HG02870 (cell line): ENCODE measurements around the gene FBLN2.

Experiments used
- ATAC-seq: cut with Tn5 transposase; IDR thresholded peaks from one replicate; pipeline ENCODE4 v1.9.1; 2021; ENCODE audit warnings: mild to moderate bottlenecking, moderate library complexity; ENCODE audit not compliant: unreplicated experiment

The FBLN2 gene

DNA sequence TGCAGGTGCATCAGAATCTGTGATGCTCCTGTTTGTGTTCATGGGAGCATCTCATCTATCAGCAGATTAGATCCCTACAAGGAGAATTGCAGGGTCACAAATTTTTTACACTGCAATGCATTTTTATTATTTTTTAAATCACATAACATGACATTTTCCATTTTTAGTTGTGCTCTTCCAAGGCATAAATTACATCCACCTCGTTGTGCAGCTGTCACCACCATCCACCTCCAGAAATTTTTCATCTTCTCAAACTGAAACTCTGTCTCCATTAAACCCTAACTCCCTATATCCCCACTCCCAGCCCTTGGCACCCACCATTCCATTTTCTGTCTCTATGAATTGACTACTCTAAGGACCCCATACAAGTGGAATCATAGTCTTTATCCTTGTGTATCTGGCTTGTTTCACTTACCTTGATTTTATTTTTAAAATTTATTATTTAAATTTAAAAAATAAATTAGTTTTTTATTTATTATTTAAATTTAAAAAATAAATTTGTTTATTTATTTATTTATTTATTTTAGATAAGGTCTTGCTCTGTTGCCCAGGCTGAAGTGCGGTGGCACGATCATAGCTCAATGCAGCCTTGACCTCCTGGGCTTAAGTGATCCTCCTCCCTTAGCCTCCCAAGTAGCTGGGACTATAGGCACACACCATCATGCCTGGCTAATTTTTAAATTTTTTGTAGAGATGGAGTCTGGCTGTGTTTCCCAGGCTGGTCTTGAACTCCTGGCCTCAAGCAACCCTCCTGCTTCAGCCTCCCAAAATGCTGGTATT, 47.7 kb downstream of the FBLN2 start:
- no peak for ATAC-seq

DNA sequence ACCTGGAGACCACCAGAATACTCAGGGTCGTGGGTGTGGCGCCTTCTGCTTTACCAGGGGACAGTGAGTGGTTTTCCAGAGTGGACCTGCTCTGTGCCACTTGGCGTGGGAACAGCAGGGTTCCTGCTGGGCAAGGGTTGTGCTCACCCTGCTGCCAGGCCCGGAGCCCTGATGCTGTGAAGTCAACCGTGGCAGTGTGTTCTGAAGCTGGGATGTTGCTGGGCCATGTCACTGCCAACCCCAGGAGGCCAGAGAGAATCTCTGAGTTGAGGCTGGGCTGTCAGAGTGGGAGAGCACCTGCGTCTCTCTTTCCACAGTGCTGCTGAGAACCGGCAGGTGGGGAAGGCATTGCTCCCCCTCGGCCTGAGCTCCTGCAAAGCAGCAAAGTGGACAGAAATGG, 48.7 kb downstream of the FBLN2 start:
- no peak for ATAC-seq

DNA sequence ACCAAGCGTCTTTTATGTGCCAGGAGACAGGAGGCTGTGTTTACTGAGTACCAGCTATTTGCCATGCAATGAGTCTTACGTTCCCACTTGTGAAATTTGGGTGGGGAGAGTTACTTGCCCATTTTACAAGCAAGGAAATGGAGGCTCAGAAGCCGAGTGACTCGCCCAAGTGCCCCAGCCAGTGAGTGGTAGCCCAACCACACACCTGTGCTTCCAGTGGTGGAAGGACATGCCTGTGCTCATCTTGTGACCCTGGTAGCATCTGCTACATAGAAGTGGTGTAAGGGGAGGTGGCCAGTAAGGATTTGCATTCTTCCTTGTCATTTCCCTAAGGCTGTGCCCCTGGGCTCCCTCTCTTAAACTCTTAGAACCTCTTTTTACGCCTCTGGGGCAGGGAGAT, 49.3 kb downstream of the FBLN2 start:
- ATAC-seq = no peak

DNA sequence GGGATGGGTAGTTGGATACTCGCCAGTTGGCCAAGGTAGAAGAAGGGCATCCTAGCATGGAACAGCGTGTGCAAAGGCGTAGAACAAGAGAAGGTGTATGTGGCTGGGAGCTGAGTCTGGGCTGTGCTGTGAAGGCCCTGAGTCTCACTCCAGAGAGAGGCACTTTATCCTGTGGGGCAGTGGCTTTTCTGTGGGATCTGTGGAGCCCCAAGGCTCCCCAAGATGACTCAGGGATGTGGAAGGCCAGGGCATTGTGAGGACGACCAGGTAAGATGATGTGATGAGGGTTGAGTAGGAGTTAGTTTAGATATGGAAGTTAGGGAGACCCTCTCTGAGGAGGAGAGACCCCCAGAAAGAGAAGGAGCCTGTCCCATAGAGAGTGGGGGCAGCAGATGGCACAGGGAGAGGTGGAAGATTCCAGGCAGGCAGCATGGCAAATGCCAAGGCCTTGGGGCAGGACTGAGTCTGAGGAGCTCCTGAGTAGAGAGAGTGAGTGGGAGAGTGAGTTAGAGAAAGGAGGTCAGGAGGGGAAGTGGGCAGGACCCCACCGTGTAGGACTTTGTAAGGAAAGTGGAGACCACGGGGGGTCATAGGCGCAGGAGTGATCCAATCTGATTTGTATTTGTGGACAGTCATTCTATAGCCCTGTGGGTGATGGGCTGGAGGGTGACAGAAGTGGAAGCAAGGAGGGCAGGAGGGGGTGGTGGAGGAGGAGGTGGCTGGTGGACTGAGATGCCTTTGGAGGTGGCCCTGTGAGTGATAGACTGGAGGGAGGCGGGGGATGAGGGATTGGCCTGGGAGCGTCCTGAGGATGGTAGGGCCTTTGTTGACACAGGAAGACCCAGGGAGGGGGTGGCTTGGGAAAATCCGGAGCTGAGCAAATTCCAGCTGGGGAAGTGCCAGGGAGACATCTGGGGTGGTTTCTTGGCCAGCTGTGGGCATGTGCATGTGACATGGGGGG, 50.3 kb downstream of the FBLN2 start:
- no peak for ATAC-seq

DNA sequence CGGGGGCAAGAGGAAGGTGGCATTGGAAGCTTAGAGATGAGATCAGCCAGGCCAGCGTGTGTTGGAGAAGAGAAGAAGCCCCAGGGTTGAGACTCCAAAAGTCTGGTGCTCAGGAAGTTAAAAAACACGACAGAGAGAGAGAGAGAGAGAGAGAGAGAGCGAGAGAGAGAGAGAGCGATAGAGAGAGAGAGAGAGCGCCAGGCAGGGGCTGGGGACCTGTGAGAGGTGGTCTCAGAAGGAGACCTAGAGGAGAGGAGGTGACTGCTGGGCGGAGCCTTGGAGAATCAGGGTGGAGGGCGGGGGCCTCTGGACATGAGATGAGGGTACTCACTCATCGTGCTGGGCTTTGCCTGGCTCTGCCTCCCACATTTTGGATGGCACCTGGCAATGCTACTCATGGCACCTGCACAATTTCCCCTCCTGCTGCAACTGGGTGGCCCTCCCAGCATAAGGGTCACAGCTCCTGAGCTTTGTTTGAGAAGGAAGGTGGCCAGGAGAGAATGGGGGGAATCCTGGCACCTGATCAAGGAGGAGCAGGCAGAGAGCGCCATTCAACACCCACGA, 51.0 kb downstream of the FBLN2 start:
- ATAC-seq = no peak

DNA sequence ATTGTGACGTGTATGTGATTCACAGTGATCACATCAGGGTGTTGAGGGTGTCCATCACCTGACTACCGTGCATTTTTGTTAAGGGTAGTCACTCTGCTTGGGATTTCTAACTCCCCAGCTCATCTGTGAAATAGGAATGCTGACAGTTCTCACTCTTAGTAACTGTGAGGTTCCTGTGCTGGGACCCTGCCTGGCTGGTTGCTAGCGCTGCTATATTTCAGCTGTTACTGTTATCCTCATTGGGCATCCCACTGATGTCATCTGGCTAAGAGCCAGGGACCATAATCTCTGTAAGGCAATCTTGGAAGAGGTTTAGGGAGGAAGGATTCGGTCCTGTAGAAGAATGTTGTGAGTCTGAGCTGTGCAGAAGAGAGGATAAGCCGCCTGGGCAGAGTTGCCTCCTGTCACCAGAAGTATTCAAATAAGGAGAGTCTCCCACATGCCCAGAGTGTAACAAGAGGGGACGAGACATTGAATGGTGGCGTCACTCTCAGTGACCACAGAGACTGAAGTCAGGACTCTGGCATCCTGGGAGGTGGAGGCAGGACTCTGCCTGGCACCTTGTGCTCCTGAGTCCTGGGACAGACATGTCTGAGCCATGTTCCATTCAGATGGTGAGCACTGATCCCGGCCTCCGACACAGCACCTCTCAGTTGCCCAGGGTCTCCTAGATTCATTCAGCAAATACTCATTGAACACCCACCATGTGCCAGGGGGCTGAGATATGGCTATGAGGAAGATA, 52.2 kb downstream of the FBLN2 start:
- ATAC-seq = no peak

DNA sequence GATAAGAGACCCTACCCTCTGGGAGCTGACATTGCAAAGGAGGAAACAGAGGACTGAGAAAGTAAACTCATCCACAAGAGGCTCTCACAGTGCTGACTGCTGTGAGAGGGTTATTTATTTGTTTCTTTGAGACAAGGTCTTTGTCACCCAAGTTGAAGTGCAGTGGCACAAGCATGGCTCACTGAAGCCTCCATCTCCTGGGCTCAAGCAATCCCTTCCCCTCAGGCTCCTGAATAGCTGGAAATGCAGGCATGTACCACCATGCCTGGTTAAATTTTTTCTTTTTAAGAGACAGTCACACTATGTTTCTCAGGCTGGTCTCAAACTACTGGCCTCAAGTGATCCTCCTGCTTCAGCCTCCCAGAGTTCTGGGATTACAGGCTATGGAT, 52.8 kb downstream of the FBLN2 start:
- no peak for ATAC-seq

DNA sequence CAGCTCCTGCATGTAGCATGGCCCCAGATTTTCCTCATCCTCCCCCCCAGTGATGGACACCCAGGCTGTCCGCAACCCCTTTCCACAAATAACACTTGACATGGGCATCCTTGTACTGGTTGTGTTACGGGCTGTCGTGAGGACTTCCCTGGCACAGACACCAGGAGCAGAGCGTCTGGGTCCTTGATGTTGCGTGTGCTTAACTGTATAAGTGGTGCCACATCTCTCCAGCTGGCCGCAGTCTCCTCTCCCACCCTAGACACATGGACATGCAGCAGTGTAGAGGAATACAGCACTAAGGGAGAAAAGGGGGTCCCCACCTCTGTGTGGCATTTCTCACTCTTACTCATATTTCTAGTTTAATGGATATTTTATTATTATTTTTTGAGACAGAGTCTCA, 56.6 kb downstream of the FBLN2 start:
- no peak for ATAC-seq

DNA sequence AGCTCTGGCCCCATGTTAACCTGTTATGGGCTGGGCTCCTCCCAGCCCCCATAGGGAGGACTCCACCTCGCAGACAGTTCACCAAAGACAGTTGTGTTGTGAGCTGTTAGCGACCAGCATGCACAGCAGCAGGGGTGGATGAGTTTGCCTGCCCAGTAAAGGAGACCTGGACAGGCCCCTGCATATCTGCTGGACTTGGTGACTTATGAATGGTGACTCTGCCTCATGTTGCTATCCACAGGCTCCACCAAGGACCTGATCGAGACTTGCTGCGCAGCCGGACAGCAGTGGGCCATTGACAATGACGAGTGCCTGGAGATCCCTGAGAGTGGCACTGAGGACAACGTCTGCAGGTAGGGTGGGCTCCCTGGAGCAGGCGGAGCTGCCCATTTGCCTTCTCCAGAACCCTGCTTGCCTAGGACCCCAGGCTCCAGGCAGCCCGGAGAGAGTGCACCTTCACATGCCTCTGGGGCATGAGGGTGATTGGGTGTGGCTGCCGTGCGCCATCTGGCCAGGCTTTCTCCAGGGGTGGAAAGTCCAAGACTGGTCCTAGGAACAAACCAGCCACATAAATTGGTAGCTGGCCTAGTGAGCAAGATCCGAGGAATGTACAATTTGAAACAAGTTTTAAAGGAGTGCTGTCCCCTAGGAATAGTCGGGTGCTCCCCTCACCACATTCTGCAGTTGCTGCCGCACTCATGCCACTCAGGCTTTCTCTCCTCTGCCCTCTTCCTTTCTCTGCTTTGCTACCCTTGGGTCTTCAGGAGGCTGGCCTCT, 59.1 kb downstream of the FBLN2 start:
- ATAC-seq = no peak

DNA sequence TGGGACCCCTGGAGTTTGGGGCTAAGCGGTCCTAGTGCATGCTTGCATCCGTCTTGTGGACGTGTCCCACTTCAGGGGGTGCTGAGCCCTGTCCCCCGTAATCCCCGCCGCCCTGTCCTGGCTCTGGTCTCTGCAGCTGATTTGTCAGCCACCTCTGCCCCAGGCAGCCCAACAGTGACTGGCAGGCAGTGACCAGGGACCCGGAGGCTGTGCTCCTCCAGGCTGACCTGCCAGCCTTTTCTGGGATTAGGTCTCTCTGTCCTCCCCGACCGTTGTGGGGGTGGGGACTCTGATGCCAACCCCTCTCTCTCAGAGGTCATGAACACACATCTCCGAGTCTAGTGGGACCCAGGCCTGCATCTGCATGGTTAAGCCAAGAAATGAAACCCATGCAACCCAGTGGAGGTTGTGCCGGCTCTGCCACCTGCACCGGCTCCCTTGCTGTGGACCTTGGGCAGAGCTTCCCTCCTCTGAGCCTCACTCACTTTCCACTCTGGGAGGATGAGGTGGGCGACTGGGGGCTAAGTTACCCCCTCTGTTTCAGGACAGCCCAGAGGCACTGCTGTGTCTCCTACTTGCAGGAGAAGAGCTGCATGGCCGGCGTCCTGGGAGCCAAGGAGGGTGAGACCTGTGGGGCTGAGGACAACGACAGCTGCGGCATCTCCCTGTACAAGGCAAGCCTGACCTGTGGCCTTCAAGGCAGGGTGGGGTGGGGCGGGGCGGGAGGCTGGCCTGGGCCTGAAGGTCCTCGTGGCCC, 60.2 kb downstream of the FBLN2 start:
- ATAC-seq = no peak

DNA sequence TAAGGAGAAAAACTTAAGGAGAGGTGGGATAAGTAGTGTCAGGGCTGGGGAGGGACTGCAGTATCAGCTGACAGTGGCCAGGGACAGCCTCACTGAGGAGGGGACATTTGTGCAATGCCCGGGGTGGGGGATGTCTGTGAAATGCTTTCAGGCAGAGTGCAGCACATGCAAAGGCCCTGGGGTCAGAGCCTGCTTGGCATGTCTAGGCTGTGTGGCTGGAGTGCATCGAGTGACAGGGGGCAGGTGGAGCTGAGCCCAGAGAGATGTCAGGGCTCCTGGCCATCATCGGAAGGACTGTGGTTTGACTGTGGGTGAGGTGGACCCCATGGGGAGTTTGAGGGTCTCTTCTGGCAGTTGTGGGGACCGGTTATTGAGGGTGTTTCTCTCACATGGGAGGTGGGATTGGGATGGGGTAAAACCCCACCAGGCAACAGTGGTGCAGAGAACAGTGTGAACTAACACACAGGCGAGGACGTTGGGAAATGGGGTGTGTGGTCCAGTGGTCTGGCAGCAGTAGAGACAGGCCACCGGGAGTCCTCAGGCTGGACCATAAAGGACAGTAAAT, 61.2 kb downstream of the FBLN2 start:
- no peak for ATAC-seq

DNA sequence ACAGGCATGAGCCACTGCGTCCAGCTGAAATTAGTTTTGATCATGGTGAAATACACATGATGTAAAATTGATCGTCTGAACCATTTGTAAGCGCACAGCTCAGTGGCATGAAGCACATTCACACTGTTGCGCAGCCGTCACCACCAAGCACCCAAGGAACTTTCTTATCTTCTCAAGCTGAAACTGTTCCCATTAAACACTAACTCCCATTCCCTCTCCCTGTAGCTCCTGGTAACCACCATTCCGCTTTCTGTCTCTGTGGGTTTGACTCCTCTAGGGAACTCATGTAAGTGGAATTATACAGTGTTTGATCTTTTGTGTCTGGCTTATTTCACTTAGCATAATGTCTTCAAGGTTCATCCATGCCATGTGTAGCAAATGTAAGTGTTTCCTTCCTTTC, 62.3 kb downstream of the FBLN2 start:
- ATAC-seq = no peak

DNA sequence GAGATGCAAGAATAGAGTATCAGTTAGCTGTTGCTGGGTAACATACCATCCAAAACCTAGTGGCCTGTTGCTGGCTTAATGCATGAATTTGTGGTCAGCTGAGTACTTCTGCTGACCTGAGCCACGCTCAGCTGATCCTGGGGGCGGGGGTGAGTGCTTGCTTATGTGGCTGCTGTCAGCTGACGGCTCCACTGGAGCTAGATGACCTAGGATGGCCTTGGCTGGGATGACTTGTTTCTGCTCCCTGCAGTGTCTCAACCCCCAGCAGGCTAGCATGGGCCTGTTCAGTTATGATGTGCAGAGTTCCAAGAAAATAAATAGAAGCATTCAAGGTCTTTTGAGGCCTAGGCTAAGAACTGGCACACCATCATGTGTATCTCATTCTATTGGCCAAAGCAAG, 63.9 kb downstream of the FBLN2 start:
- no peak for ATAC-seq

DNA sequence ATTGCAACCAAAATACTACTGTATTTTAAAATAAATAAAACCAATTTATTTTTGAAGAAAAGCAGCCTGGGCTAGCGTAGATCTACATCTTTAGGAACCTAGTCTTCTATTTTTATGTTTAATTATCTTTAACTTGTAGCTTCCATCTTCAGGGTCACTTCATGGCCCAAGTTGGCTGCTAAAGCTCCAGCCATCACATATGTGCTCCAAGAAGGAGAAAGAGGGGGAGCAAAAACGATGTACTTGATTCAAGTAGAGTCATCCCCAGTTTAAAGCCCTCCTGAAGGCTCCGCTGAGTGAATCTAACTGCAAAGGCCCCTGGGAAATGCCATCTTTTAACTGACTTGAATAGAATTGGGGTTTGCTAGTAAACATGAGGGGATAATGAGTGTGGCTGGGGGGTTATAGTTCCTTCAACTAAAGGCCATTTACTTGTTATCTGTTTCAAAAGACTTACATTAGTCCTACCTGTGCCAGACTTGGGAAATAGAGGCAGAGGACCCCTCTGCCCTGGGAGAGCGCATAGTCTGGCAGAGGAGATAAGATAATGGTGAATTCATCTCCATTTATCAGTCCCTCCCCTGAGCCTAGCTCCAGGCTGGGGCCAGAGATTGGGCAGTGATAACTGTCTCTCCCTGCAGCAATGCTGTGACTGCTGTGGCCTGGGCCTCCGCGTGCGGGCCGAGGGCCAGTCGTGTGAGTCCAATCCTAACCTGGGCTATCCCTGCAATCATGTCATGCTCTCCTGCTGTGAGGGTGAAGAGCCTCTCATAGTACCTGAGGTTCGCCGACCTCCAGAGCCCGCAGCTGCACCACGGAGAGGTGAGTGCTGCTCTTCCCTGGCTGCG, 64.6 kb downstream of the FBLN2 start:
- no peak for ATAC-seq

DNA sequence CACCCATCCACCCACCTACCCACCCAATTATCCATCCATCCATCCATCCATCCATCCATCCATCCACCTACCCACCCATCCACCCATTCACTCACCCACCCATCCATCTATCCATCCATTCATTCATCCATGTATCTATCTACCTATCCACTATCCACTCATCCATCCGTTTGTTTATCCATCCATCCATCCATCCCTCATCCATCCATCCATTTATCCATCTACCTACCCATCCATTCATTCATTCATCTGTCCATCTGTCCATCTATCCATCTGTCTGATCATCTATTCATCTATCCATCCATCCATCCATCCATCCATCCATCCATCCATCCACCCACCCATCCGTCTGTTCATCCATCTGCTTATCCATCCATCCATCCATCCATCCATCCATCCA, 65.7 kb downstream of the FBLN2 start:
- ATAC-seq = no peak

DNA sequence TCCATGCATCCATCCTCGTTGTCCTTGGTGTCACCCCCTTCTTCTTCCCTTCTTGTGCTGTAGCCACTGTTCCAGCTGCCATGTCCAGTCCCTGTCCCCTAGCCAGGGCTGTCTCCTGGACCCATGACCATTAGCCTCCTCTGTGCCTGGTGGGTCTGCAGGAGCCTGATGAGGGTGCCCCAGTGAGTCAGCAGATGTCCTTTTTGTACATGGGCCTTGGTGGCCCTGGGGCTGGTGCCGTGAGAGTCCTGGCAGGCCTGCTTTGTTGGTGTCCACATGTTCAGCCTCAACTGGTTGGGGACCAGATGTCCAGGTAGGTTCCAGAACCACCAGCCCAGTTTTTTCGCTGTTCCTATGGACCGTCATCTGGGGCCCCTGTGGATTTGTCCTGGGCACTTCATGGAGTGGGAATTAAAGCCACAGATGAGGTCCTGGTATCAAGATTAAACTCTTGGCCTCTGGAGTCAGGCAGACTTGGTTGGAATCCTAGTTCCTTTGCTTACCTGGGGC, 66.1 kb downstream of the FBLN2 start:
- no peak for ATAC-seq

DNA sequence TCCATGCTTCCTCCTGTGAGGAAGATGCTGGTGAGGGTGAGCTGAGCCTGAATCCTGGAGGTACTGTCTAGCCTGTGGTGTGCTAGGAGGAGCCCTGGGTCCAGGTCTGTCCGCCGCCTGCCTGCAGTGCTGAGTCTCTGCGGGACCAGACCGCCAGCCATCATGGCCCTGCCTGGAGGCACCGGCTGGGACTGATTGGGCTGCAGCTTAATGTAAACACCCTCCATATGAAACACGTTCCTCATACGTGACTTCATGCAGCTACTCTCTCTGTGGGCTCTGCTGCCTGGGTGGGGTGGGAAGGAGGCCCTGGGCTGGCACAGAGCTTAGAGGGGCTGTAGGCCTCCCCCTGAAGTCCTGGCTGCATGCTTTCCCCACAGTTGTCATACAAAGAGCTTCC, 67.4 kb downstream of the FBLN2 start:
- ATAC-seq = no peak

DNA sequence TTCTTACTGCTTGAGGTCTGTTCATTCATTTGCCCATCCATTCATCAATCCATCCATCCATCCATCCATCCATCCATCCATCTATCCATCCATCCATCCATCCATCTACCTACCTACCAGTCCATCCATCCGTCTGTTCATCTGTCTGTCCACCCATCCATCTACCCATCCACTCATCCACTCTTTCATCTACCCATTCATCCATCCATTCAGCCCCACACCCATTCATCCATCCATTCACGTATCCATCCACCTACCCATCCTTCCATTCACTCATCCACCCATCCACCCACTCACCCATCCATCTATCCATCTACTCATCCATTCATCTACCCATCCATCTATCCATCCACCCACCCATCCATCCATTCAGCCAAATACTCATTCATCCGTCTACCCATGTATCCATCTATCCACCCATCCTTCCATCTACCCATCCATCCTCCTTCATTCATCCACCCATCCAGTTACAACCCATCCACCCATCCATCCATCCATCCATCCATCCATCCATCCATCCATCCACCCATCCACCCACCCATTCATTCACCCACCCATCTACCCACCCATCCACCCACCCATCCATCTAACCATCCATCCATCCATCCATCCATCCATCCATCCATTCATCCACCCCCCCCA, 68.3 kb downstream of the FBLN2 start:
- ATAC-seq = no peak
